HepG2 (cell line): ENCODE results near the gene NLRP6. TPM values are rescaled to one million over a fixed set of nuclear protein-coding genes. Genes with fewer than 3 reads are reported as not detected.

Experiments used
- HMG20A ChIP-seq: IDR thresholded peaks from 2 replicates; pipeline ENCODE4 v1.6.1; 2016; ENCODE audit warnings: borderline replicate concordance
- IKZF4 ChIP-seq: sonication (generic); formaldehyde crosslinking; IDR thresholded peaks from 2 replicates; pipeline ENCODE4 v1.5.1; 2020; ENCODE audit warnings: borderline replicate concordance, mild to moderate bottlenecking, low read depth, missing genetic modification reagents; ENCODE audit errors: not compliant biosample characterization
- MAFG ChIP-seq: sonication (generic); formaldehyde crosslinking; IDR thresholded peaks from 2 replicates; pipeline ENCODE4 v1.5.1; 2020; ENCODE audit warnings: mild to moderate bottlenecking, missing genetic modification reagents
- MEIS2 ChIP-seq: sonication (generic); formaldehyde crosslinking; IDR thresholded peaks from 2 replicates; pipeline ENCODE4 v1.9.0; 2021; ENCODE audit warnings: mild to moderate bottlenecking, missing genetic modification reagents
- MYC ChIP-seq: sonication (generic); formaldehyde crosslinking; IDR thresholded peaks from 2 replicates; pipeline ENCODE4 v1.9.0; 2021; ENCODE audit warnings: missing genetic modification reagents, borderline replicate concordance
- NFIB ChIP-seq: sonication (generic); formaldehyde crosslinking; IDR thresholded peaks from 2 replicates; pipeline ENCODE4 v1.9.0; 2021; ENCODE audit warnings: missing genetic modification reagents, mild to moderate bottlenecking, borderline replicate concordance
- NR2C2 ChIP-seq: sonication (generic); formaldehyde crosslinking; IDR thresholded peaks from 2 replicates; pipeline ENCODE4 v1.4.0; 2020; ENCODE audit warnings: missing genetic modification reagents, mild to moderate bottlenecking, moderate library complexity, borderline replicate concordance
- PHF20 ChIP-seq: sonication (generic); formaldehyde crosslinking; IDR thresholded peaks from 2 replicates; pipeline ENCODE4 v1.5.0; 2020; ENCODE audit warnings: mild to moderate bottlenecking, missing genetic modification reagents
- STAT5B ChIP-seq: sonication (generic); formaldehyde crosslinking; IDR thresholded peaks from 2 replicates; pipeline ENCODE4 v1.4.0; 2020; ENCODE audit warnings: missing genetic modification reagents
- TCF12 ChIP-seq, 2 experiments: fragments of 450-650 bp in 1 of 2; sonication (generic) in 1 of 2; formaldehyde crosslinking in 1 of 2; IDR thresholded peaks; 2 replicates each; pipeline versions ENCODE4 v1.6.1 to v1.8.0; 2017 to 2022; ENCODE audit warnings: antibody characterized with exemption in 1 of 2, mild to moderate bottlenecking in 1 of 2, missing genetic modification reagents in 1 of 2, moderate library complexity in 1 of 2
- ZNF30 ChIP-seq: sonication (generic); formaldehyde crosslinking; IDR thresholded peaks from 2 replicates; pipeline ENCODE4 v1.5.0; 2020; ENCODE audit warnings: mild to moderate bottlenecking, missing genetic modification reagents
- ZNF577 ChIP-seq: sonication (generic); formaldehyde crosslinking; IDR thresholded peaks from 2 replicates; pipeline ENCODE4 v1.4.0; 2020; ENCODE audit warnings: mild to moderate bottlenecking, low read depth, missing genetic modification reagents, borderline replicate concordance
- ZNF672 ChIP-seq: sonication (generic); formaldehyde crosslinking; IDR thresholded peaks from 2 replicates; pipeline ENCODE4 v1.8.1; 2022; ENCODE audit warnings: missing genetic modification reagents
- ZNF792 ChIP-seq: IDR thresholded peaks from 2 replicates; pipeline ENCODE4 v1.6.1; 2016
- polyA plus RNA-seq, 8 experiments: library from polyadenylated mRNA; depleted of rRNA in 3 of 8; stranded (reverse) in 7 of 8; unstranded in 1 of 8; fragments of >200 nt; fragmentation: Illumina TruSeq in 4 of 8; extraction: Trizol in 4 of 8; gene quantifications; 2 replicates each; pipeline versions ENCODE4 v1.2.1 to v1.2.3, GENCODE V29; 2011 to 2016; ENCODE audit warnings: low read depth in 4 of 8, missing spikeins in 1 of 8, mixed read lengths in 1 of 8; ENCODE audit not compliant: insufficient read depth in 1 of 8
- total RNA-seq, 5 experiments: library from RNA; depleted of rRNA; stranded (reverse); fragments of >200 nt; fragmentation: Illumina TruSeq; extraction: Trizol; gene quantifications; 2 replicates each; pipeline ENCODE4 v1.2.3, GENCODE V29; 2016; ENCODE audit warnings: low read depth in 1 of 5
- TF ChIP-seq, protein P1 (sequence below): sonication (generic); formaldehyde crosslinking; IDR thresholded peaks from 2 replicates; pipeline ENCODE4 v1.4.0; 2020; ENCODE audit warnings: missing genetic modification reagents, mild to moderate bottlenecking, borderline replicate concordance
- TF ChIP-seq, protein P2 (sequence below): sonication (generic); formaldehyde crosslinking; IDR thresholded peaks from 2 replicates; pipeline ENCODE4 v1.4.0; 2020; ENCODE audit warnings: missing genetic modification reagents, borderline replicate concordance
- TF ChIP-seq, protein P3 (sequence below), 2 experiments: sonication (generic) in 1 of 2; formaldehyde crosslinking in 1 of 2; IDR thresholded peaks; 2 replicates each; pipeline versions ENCODE4 v1.5.1 to v1.6.1; 2011 to 2020; ENCODE audit warnings: borderline replicate concordance in 1 of 2, low read depth in 1 of 2, low read length in 1 of 2, mild to moderate bottlenecking in 1 of 2, missing genetic modification reagents in 1 of 2, moderate library complexity in 1 of 2
- TF ChIP-seq, protein P4 (sequence below): sonication (generic); formaldehyde crosslinking; IDR thresholded peaks from 2 replicates; pipeline ENCODE4 v1.5.0; 2020; ENCODE audit warnings: missing genetic modification reagents

The NLRP6 gene
- total and polyA plus RNA-seq, 2 of the 13 experiments (the other 11 are each of a cell fraction or from before 2014, with no cell fraction given), result not detected

DNA sequence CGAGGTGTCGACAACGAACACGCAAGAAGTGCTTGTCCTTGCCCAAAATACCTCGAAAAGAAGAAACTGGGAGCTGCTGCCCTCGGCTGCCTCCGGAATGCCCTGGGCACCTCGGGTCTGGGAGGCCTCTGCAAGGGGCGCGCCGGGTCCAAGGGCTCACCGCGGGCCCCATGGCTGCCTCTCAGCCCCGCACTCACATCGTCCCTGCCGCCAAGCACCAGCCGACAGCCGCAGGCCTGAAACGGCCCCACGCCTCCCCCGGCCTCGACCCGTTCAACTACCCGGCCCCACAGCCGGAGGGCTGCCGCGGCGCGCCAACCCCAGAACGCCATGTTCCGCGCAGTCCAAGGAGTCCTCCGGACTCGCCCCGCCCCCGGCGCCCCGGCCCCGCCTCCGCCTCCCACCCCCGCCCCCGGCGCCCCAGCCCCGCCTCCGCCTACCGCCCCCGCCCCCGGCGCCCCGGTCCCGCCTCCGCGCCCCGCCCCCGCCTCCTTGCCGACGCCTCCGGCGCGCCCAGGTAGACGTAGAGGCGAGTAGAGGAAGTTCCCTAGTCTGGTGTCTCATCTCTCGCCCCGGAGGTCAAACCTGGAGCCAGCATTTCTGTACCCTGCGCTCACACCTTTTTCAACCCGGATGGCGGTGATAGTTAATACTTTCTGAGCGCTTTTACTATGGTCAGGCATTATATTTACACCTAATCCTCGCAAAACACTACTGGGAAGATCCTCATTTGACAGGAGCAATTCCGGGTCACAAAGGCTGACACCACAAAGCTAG is 42.0 kb upstream of the NLRP6 start, which contains the start of gene SIRT3 (continued):
- no peak for TF ChIP-seq MAFG (CRISPR knock-in tag)
- TF ChIP-seq, protein P1, sequence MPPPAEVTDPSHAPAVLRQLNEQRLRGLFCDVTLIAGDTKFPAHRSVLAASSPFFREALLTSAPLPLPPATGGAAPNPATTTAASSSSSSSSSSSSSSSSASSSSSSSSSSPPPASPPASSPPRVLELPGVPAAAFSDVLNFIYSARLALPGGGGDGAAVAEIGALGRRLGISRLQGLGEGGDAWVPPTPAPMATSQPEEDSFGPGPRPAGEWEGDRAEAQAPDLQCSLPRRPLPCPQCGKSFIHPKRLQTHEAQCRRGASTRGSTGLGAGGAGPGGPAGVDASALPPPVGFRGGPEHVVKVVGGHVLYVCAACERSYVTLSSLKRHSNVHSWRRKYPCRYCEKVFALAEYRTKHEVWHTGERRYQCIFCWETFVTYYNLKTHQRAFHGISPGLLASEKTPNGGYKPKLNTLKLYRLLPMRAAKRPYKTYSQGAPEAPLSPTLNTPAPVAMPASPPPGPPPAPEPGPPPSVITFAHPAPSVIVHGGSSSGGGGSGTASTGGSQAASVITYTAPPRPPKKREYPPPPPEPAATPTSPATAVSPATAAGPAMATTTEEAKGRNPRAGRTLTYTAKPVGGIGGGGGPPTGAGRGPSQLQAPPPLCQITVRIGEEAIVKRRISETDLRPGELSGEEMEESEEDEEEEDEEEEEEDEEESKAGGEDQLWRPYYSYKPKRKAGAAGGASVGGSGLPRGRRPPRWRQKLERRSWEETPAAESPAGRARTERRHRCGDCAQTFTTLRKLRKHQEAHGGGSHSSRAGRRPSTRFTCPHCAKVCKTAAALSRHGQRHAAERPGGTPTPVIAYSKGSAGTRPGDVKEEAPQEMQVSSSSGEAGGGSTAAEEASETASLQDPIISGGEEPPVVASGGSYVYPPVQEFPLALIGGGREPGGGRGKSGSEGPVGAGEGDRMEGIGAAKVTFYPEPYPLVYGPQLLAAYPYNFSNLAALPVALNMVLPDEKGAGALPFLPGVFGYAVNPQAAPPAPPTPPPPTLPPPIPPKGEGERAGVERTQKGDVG (CRISPR knock-in tag), result no peak
- TF ChIP-seq TCF12 (IDR thresholded peaks at IDR 0.05), result no peak
- TF ChIP-seq TCF12 (CRISPR knock-in tag; IDR thresholded peaks at IDR 0.05), result no peak
- TF ChIP-seq HMG20A (CRISPR knock-in tag), result no peak
- TF ChIP-seq, protein P2, sequence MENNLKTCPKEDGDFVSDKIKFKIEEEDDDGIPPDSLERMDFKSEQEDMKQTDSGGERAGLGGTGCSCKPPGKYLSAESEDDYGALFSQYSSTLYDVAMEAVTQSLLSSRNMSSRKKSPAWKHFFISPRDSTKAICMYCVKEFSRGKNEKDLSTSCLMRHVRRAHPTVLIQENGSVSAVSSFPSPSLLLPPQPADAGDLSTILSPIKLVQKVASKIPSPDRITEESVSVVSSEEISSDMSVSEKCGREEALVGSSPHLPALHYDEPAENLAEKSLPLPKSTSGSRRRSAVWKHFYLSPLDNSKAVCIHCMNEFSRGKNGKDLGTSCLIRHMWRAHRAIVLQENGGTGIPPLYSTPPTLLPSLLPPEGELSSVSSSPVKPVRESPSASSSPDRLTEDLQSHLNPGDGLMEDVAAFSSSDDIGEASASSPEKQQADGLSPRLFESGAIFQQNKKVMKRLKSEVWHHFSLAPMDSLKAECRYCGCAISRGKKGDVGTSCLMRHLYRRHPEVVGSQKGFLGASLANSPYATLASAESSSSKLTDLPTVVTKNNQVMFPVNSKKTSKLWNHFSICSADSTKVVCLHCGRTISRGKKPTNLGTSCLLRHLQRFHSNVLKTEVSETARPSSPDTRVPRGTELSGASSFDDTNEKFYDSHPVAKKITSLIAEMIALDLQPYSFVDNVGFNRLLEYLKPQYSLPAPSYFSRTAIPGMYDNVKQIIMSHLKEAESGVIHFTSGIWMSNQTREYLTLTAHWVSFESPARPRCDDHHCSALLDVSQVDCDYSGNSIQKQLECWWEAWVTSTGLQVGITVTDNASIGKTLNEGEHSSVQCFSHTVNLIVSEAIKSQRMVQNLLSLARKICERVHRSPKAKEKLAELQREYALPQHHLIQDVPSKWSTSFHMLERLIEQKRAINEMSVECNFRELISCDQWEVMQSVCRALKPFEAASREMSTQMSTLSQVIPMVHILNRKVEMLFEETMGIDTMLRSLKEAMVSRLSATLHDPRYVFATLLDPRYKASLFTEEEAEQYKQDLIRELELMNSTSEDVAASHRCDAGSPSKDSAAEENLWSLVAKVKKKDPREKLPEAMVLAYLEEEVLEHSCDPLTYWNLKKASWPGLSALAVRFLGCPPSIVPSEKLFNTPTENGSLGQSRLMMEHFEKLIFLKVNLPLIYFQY (CRISPR knock-in tag), result no peak
- TF ChIP-seq NFIB (CRISPR knock-in tag), result no peak
- no peak for TF ChIP-seq ZNF577 (CRISPR knock-in tag)
- no peak for TF ChIP-seq ZNF672 (CRISPR knock-in tag)
- TF ChIP-seq MYC (CRISPR knock-in tag), result peak; percentile 60; the same call in 1 of the 2 replicates
- TF ChIP-seq, protein P3, sequence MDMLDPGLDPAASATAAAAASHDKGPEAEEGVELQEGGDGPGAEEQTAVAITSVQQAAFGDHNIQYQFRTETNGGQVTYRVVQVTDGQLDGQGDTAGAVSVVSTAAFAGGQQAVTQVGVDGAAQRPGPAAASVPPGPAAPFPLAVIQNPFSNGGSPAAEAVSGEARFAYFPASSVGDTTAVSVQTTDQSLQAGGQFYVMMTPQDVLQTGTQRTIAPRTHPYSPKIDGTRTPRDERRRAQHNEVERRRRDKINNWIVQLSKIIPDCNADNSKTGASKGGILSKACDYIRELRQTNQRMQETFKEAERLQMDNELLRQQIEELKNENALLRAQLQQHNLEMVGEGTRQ (IDR thresholded peaks at IDR 0.05; ENCODE audit: low read depth, low read length), result no peak
- TF ChIP-seq, protein P3 (CRISPR knock-in tag; IDR thresholded peaks at IDR 0.05; ENCODE audit: borderline replicate concordance), result peak; percentile 10; the same call in 1 of the 2 replicates
- peak; percentile 62; the same call in 1 of the 2 replicates for TF ChIP-seq MEIS2 (CRISPR knock-in tag)
- TF ChIP-seq, protein P4, sequence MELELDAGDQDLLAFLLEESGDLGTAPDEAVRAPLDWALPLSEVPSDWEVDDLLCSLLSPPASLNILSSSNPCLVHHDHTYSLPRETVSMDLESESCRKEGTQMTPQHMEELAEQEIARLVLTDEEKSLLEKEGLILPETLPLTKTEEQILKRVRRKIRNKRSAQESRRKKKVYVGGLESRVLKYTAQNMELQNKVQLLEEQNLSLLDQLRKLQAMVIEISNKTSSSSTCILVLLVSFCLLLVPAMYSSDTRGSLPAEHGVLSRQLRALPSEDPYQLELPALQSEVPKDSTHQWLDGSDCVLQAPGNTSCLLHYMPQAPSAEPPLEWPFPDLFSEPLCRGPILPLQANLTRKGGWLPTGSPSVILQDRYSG, result no peak
- TF ChIP-seq ZNF792 (CRISPR knock-in tag), result no peak; the same call in 1 of the 2 replicates
- TF ChIP-seq IKZF4 (CRISPR knock-in tag), result peak; percentile 56
- no peak for TF ChIP-seq ZNF30 (CRISPR knock-in tag)
- TF ChIP-seq NR2C2 (CRISPR knock-in tag), result no peak
- no peak; the same call in 1 of the 2 replicates for TF ChIP-seq PHF20 (CRISPR knock-in tag)
- no peak for TF ChIP-seq STAT5B (CRISPR knock-in tag)
